Endothelial cell of umbilical vein (primary cell): ENCODE data around the gene CXorf65. TPM values are rescaled to one million over a fixed set of nuclear protein-coding genes. Genes with fewer than 3 reads are reported as not detected.

ENCODE experiments used
- BruUV-seq: library from RNA; stranded (reverse); fragments of 400-500 nt; replicated peaks from 2 replicates; lab custom pipeline; 2021; lab: Mats Ljungman, UMichigan
- CTCF ChIA-PET: fragments of 300-600, 350-600 bp; sonication (Branson Sonifier 250); formaldehyde crosslinking; loops from one replicate; lab custom pipeline; 2021; ENCODE audit warnings: antibody characterized with exemption, inconsistent platforms; lab: Charles Lee
- POLR2A ChIA-PET: fragments of 300-600, 350-600 bp; sonication (Branson Sonifier 250); formaldehyde crosslinking; loops from one replicate; lab custom pipeline; 2021; ENCODE audit warnings: antibody characterized with exemption, inconsistent platforms; lab: Charles Lee
- DNase-seq: peaks from one replicate; pipeline ENCODE4 v3.0.0-alpha.2; 2011; ENCODE audit warnings: low read depth, low spot score
- FAIRE-seq: peaks from 2 replicates; lab custom pipeline; 2011; peaks lifted over from hg19 to GRCh38; lab: Jason Lieb, UNC
- H2AFZ ChIP-seq: 2 replicates; pipeline ENCODE4 v1.6.0; 2012; ENCODE audit warnings: low read depth, low read length, control low read depth, inconsistent platforms
- H3K27ac ChIP-seq: 2 replicates; pipeline ENCODE4 v1.5.1; 2011; ENCODE audit warnings: low read depth, mild to moderate bottlenecking, control low read depth, low read length, moderate library complexity; ENCODE audit not compliant: insufficient read depth
- H3K27me3 ChIP-seq, 2 experiments: 2 replicates each; pipeline versions ENCODE4 v1.6.0 to v1.6.1; 2011; ENCODE audit warnings: low read length in 2 of 2, mixed read lengths in 1 of 2; ENCODE audit not compliant: control insufficient read depth in 2 of 2, insufficient read depth in 2 of 2
- H3K36me3 ChIP-seq, 2 experiments: 2 replicates in 1 of 2; 3 replicates in 1 of 2; pipeline ENCODE4 v1.5.1; 2011; ENCODE audit warnings: low read length in 2 of 2, mild to moderate bottlenecking in 1 of 2, moderate library complexity in 1 of 2; ENCODE audit not compliant: control insufficient read depth in 2 of 2, insufficient read depth in 2 of 2; ENCODE audit errors: extremely low read depth in 1 of 2
- H3K4me1 ChIP-seq: 3 replicates; pipeline ENCODE4 v1.5.1; 2011; ENCODE audit warnings: mild to moderate bottlenecking, low read length; ENCODE audit not compliant: control insufficient read depth, insufficient read depth; ENCODE audit errors: extremely low read depth
- H3K4me2 ChIP-seq: 2 replicates; pipeline ENCODE4 v1.6.1; 2011; ENCODE audit warnings: low read length, control low read depth, mixed read lengths; ENCODE audit not compliant: insufficient read depth
- H3K4me3 ChIP-seq, 3 experiments: fragments of 200-600 bp in 1 of 3; sonication (generic), shearing (Covaris generic) in 1 of 3; replicated peaks in 1 of 3; 2 replicates each; pipeline ENCODE4 v1.5.1; 2011 to 2016; ENCODE audit warnings: control low read depth in 3 of 3, low read length in 3 of 3, mild to moderate bottlenecking in 2 of 3, inconsistent platforms in 1 of 3, low read depth in 1 of 3, moderate library complexity in 1 of 3; ENCODE audit not compliant: insufficient read depth in 1 of 3
- H3K79me2 ChIP-seq: 2 replicates; pipeline ENCODE4 v1.6.0; 2012; ENCODE audit warnings: low read length, inconsistent platforms; ENCODE audit not compliant: control insufficient read depth, insufficient read depth
- H3K9ac ChIP-seq: replicated peaks from 2 replicates; pipeline ENCODE3; 2011; ENCODE audit warnings: low read length, control low read depth; ENCODE audit not compliant: insufficient read depth; ENCODE audit errors: extremely low read depth
- H3K9me1 ChIP-seq: replicated peaks from 3 replicates; pipeline ENCODE4 v1.6.0; 2011; ENCODE audit warnings: mild to moderate bottlenecking, low read length; ENCODE audit not compliant: control insufficient read depth, insufficient read depth; ENCODE audit errors: extremely low read depth
- H3K9me3 ChIP-seq: replicated peaks from 2 replicates; pipeline ENCODE4 v1.5.1; 2012; ENCODE audit warnings: low read length, inconsistent platforms; ENCODE audit not compliant: control insufficient read depth, insufficient read depth
- H4K20me1 ChIP-seq: replicated peaks from 2 replicates; pipeline ENCODE3; 2011; ENCODE audit warnings: mild to moderate bottlenecking, low read length; ENCODE audit not compliant: control insufficient read depth, insufficient read depth; ENCODE audit errors: extremely low read depth
- CTCF ChIP-seq, 2 donors: IDR thresholded peaks; 1 replicate in 1 of 2; 2 replicates in 1 of 2; pipeline ENCODE4 v1.5.1; 2011; ENCODE audit warnings: low read length in 2 of 2, mild to moderate bottlenecking in 2 of 2, moderate library complexity in 2 of 2, control low read depth in 1 of 2, inconsistent platforms in 1 of 2, low read depth in 1 of 2; ENCODE audit not compliant: insufficient read depth in 1 of 2; ENCODE audit errors: extremely low read depth in 1 of 2
- EZH2 ChIP-seq: IDR thresholded peaks from 2 replicates; pipeline ENCODE4 v1.6.1; 2012; ENCODE audit warnings: borderline replicate concordance, low read depth, mild to moderate bottlenecking, moderate library complexity, low read length, inconsistent platforms; ENCODE audit not compliant: severe bottlenecking
- FOS ChIP-seq: IDR thresholded peaks from 2 replicates; pipeline ENCODE4 v1.6.1; 2011; ENCODE audit warnings: mild to moderate bottlenecking, low read length, moderate library complexity, borderline replicate concordance; ENCODE audit not compliant: insufficient read depth
- GATA2 ChIP-seq: IDR thresholded peaks from 2 replicates; pipeline ENCODE4 v1.7.0; 2011; ENCODE audit warnings: low read depth, mild to moderate bottlenecking, moderate library complexity, mixed read lengths, low read length; ENCODE audit not compliant: insufficient read length, insufficient read depth
- MAX ChIP-seq: IDR thresholded peaks from 2 replicates; pipeline ENCODE4 v1.6.1; 2011; ENCODE audit not compliant: insufficient read depth, insufficient read length
- MYC ChIP-seq: IDR thresholded peaks from one replicate; pipeline ENCODE4 v1.6.1; 2011; ENCODE audit warnings: mild to moderate bottlenecking, low read depth, low read length
- POLR2A ChIP-seq: IDR thresholded peaks from 2 replicates; pipeline ENCODE4 v1.6.1; 2012; ENCODE audit warnings: low read depth, mild to moderate bottlenecking, control low read depth, low read length
- POLR2AphosphoS5 ChIP-seq: IDR thresholded peaks from 2 replicates; pipeline ENCODE4 v1.6.1; 2012; ENCODE audit warnings: low read depth, mild to moderate bottlenecking, control low read depth, low read length, moderate library complexity; ENCODE audit not compliant: insufficient read depth
- dilution Hi-C: fragments of 300-500 bp; cut with MboI; formaldehyde crosslinking; loops from one replicate; pipeline ENCODE4 v1.15.0; 2019; ENCODE audit warnings: low sequenced_read_pairs; ENCODE audit not compliant: extremely low pct_ligation_motif_present
- intact Hi-C: fragments of 100-400 bp; cut with micrococcal nuclease; formaldehyde crosslinking; loops from one replicate; pipeline ENCODE4 v1.10.0; 2022
- polyA plus RNA-seq, 4 experiments: library from polyadenylated mRNA; depleted of rRNA in 3 of 4; stranded (reverse) in 3 of 4; unstranded in 1 of 4; fragments of >200 nt; gene quantifications; 2 replicates each; pipeline versions ENCODE4 v1.2.1 to v1.2.3, GENCODE V29; 2011 to 2012; ENCODE audit warnings: missing spikeins in 1 of 4
- total RNA-seq: library from RNA; stranded (reverse); gene quantifications from 2 replicates; pipeline ENCODE4 v1.2.3, GENCODE V29; 2021

Gene CXorf65
- total and polyA plus RNA-seq, 2 donors (not counting 3 experiments of a cell fraction or from before 2014, with no cell fraction given) = not detected

- Histone ChIP-seq H3K4me2 (no peak overlapping the region), H3K4me3 (no peak overlapping the region), H3K36me3 (no peaks in the 10 kb centered on the region), H3K9me3 (no peaks in the 10 kb centered on the region), H3K27ac (no peak overlapping the region), H3K4me1 (peaks cover 6% of the 10 kb centered on the region), H3K27me3 (peaks cover 0 to 1% of the 10 kb centered on the region in 2 experiments), H3K79me2 (no peaks in the 10 kb centered on the region), H4K20me1 (no peaks in the 10 kb centered on the region), H3K9me1 (no peaks in the 10 kb centered on the region), H3K9ac (no peak overlapping the region), H2AFZ (no peak overlapping the region)
- FAIRE-seq (no peak), DNase-seq (no peak)
- TF ChIP-seq POLR2AphosphoS5 (no peak), MAX (no peak), GATA2 (no peak), CTCF (IDR thresholded peaks at IDR 0.05; ENCODE audit: extremely low read depth in 1 of 2, insufficient read depth in 1 of 2, low read depth in 1 of 2, low read length in 2 of 2) (no peak), FOS (no peak), EZH2 (no peak), POLR2A (no peak), MYC (no peak)
- dilution Hi-C loops (no loop called here), intact Hi-C loops (loop anchor here (2.0 kb wide), 1 partner anchor 79 kb away; no protein-coding TSS in a partner anchor)
- CTCF ChIA-PET = interaction anchor here (1.0 to 1.5 kb wide), 4 partner anchors 14 to 29 kb away, joined by 3 to 8 read pairs (median 6); partner anchors contain the start of gene MED12
- no TSS peak for BruUV-seq
- POLR2A ChIA-PET = no interaction called here
These were observed 6.8 kb downstream of the CXorf65 start for GRCh38 chrX:71099736-71100135.
